Measurements from ENCODE around the gene PHEX. TPM values are rescaled to one million over a fixed set of nuclear protein-coding genes. Genes with fewer than 3 reads are reported as not detected.
"Not testable (repeated sequence)": the region's sequence is repeated elsewhere in the genome, so short reads cannot be mapped to it uniquely, and the experiment has no call there.

PHEX gene
- total RNA-seq, 1 donor from 2014 or later = 0.48 TPM

DNA sequence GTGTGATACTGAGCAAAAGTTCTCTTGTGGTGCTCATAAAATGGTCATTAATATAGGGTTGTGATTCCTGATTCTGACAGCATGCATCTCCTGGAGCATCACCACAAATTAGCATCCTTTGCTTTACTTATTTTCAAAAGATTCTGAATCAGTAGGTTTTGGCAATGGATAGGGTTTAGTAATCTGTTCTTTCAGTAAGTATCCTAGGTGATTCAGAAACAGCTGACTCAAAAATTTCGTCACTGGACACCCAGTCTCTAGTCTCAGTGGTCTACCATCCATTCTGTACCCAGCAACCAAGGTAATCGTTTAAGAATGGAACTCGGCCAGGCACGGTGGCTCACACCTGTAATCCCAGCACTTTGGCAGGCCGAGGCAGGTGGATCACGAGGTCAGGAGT, 244.7 kb downstream of the PHEX start:
- Mint-ChIP-seq H3K27ac (no peak overlapping the region), H3K27me3 (no peaks in the 10 kb centered on the region), H3K4me3 (ENCODE audit: low read depth) (no peak overlapping the region), H3K36me3 (ENCODE audit: insufficient read depth) (no peaks in the 10 kb centered on the region), H3K4me1 (ENCODE audit: low read depth) (no peaks in the 10 kb centered on the region), H3K9me3 (ENCODE audit: low read depth) (peaks cover 12% of the 10 kb centered on the region)
- no peak for DNase-seq (ENCODE audit: low spot score, unreplicated experiment)
- TF ChIP-seq, protein P1, sequence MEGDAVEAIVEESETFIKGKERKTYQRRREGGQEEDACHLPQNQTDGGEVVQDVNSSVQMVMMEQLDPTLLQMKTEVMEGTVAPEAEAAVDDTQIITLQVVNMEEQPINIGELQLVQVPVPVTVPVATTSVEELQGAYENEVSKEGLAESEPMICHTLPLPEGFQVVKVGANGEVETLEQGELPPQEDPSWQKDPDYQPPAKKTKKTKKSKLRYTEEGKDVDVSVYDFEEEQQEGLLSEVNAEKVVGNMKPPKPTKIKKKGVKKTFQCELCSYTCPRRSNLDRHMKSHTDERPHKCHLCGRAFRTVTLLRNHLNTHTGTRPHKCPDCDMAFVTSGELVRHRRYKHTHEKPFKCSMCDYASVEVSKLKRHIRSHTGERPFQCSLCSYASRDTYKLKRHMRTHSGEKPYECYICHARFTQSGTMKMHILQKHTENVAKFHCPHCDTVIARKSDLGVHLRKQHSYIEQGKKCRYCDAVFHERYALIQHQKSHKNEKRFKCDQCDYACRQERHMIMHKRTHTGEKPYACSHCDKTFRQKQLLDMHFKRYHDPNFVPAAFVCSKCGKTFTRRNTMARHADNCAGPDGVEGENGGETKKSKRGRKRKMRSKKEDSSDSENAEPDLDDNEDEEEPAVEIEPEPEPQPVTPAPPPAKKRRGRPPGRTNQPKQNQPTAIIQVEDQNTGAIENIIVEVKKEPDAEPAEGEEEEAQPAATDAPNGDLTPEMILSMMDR (IDR thresholded peaks at IDR 0.05; ENCODE audit: unreplicated experiment) = no peak

DNA sequence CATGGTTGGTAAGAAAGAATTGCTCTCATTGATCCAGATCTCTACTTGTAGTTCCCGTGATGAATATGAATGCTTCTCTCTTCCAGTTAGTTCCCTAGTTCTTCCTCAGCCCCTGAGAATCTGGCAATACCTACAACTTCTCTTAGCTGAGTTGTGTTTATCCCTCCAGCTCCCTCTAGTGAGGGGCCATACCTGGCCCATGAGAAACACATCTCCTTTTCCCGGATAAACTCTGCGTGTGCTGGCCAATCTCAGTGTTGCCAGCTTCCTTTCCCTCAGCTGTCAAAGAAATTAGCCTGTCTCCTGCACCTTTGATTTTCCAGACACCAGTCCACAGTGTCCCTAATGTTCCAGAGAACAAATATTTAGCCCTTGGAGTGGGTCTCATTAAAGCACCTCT, 246.2 kb downstream of the PHEX start:
- Mint-ChIP-seq H3K9me3 (ENCODE audit: low read depth) (peaks cover 17% of the 10 kb centered on the region), H3K27me3 (no peaks in the 10 kb centered on the region), H3K36me3 (ENCODE audit: insufficient read depth) (no peaks in the 10 kb centered on the region), H3K27ac (no peak overlapping the region), H3K4me1 (ENCODE audit: low read depth) (no peaks in the 10 kb centered on the region), H3K4me3 (ENCODE audit: low read depth) (no peak overlapping the region)
- no peak for DNase-seq (ENCODE audit: low spot score, unreplicated experiment)
- TF ChIP-seq, protein P1 (IDR thresholded peaks at IDR 0.05; ENCODE audit: unreplicated experiment) = peak; percentile 32

DNA sequence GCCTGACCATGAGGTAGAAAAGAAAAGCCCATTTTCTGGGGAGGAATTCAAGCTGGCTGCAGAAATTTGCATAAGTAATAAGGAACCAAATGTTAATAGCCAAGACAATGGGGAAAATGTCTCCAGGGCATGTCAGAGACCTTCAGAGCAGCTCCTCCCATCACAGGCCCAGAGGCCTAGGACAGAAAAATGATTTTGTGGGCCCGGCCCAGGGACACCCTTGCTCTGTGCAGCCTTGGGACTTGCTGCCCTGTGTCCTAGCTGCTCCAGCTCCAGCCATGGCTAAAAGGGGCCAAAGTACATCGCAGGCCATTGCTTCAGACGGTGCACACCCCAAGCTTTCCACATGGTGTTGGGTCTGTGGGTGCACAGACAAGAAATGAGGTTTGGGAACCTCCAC, 257.1 kb downstream of the PHEX start:
- peaks cover 11% of the 10 kb centered on the region for H3K4me1 Mint-ChIP-seq (ENCODE audit: low read depth)
- H3K27ac Mint-ChIP-seq; H3K27me3 Mint-ChIP-seq; DNase-seq (ENCODE audit: low spot score, unreplicated experiment); H3K36me3 Mint-ChIP-seq (ENCODE audit: insufficient read depth); H3K4me3 Mint-ChIP-seq (ENCODE audit: low read depth): not testable (repeated sequence)
- peaks cover 16% of the 10 kb centered on the region for H3K9me3 Mint-ChIP-seq (ENCODE audit: low read depth)

DNA sequence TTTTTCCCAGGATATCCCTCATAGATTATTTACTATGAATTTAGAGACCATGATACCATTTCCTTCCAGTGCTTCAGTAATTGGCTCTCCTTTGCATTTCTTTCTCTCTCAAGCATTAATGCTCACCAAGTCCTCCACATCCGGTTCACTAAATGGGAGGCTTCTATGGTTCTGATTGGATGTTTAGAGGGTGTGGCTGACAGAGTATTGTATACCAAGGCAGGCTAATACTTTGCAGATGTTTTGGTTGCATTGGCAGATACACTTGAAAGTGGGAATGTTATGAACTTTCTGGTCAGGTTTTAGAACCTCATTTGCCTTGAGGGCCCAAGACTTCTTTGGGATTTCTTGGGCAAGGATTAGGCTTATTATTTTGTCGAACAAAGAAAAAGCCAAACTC, 264.7 kb downstream of the PHEX start:
- H3K27ac Mint-ChIP-seq = no peak overlapping the region
- H3K4me1 Mint-ChIP-seq (ENCODE audit: low read depth) = peaks cover 10% of the 10 kb centered on the region
- no peak for DNase-seq (ENCODE audit: low spot score, unreplicated experiment)
- H3K36me3 Mint-ChIP-seq (ENCODE audit: insufficient read depth) = no peaks in the 10 kb centered on the region
- TF ChIP-seq, protein P1 (IDR thresholded peaks at IDR 0.05; ENCODE audit: unreplicated experiment) = no peak
- no peak overlapping the region for H3K4me3 Mint-ChIP-seq (ENCODE audit: low read depth)
- H3K27me3 Mint-ChIP-seq = no peaks in the 10 kb centered on the region
- peaks cover 3% of the 10 kb centered on the region for H3K9me3 Mint-ChIP-seq (ENCODE audit: low read depth)

DNA sequence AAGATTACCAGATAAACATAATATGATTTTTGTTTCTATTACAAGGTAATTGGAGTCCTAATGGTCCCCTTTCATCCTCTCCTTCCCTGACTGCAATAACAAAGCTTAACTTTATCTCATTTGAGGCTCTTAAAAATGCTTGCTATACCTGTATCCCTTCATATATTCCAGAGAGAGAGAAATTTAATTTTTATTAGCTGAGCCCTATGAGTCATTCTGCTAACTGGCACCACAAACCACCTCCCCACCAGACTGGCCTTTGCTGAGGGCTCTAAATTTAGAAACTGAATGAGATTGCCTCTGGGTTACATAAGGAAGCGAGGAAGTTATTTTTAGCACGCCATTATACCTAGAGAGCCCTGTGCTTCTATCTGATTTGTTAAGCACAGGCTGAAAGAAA, 268.0 kb downstream of the PHEX start:
- Mint-ChIP-seq H3K9me3 (ENCODE audit: low read depth) (no peaks in the 10 kb centered on the region), H3K4me1 (ENCODE audit: low read depth) (peaks cover 6% of the 10 kb centered on the region), H3K4me3 (ENCODE audit: low read depth) (no peak overlapping the region), H3K36me3 (ENCODE audit: insufficient read depth) (no peaks in the 10 kb centered on the region), H3K27ac (no peak overlapping the region), H3K27me3 (no peaks in the 10 kb centered on the region)
- TF ChIP-seq, protein P1 (IDR thresholded peaks at IDR 0.05; ENCODE audit: unreplicated experiment) = no peak
- DNase-seq (ENCODE audit: low spot score, unreplicated experiment) = no peak

Other genes with a start within 250 kb of the PHEX start
- 13.5 and 14.4 TPM in 2 replicates for gene MBTPS2, start 192.7 kb upstream of the PHEX start, total RNA-seq
- gene YY2, start 176.3 kb upstream of the PHEX start, total RNA-seq = 2.2 and 2.3 TPM in 2 replicates
- 280 and 288 TPM in 2 replicates for gene SMS, start 91.6 kb upstream of the PHEX start, total RNA-seq
- not detected in 2 replicates for gene CBLL2, start 240.6 kb downstream of the PHEX start, total RNA-seq